Measurements from ENCODE around the gene PTPRD.

- TF ChIP-seq TCF7L2 (IDR thresholded peaks at IDR 0.05; ENCODE audit: low read depth, low read length) (no peak), CTCF (IDR thresholded peaks at IDR 0.05) (no peak), REST (IDR thresholded peaks at IDR 0.05; ENCODE audit: insufficient read depth in 1 of 2, low read depth in 2 of 2, low read length in 1 of 2) (no peak)
Measured at GRCh38 chr9:9286001-9286400, 1326.8 kb downstream of the PTPRD start.
